ENCODE data around the gene MPV17L2.

Gene MPV17L2

GRCh38 chr19:18223860-18224524, 31.0 kb downstream of the MPV17L2 start:
- Mint-ChIP-seq H3K27ac (peak overlapping the region; percentile 92), H3K9me3 (no peaks in the 10 kb centered on the region), H3K4me3 (peak overlapping the region; percentile 89 to 92), H3K4me1 (peaks cover 39 to 44% of the 10 kb centered on the region in 2 donors), H3K27me3 (peaks cover 73 to 81% of the 10 kb centered on the region in 2 donors), H3K36me3 (peaks cover 8 to 10% of the 10 kb centered on the region in 2 donors)
- ATAC-seq (replicated peaks) (peak; percentile 40 to 47), DNase-seq (peak; percentile 43)

- peak; percentile 93 for DNase-seq
- Mint-ChIP-seq H3K4me3 (peak overlapping the region; percentile 89 to 92), H3K36me3 (peaks cover 8 to 10% of the 10 kb centered on the region in 2 donors), H3K4me1 (peaks cover 38 to 44% of the 10 kb centered on the region in 2 donors), H3K27ac (peak overlapping the region; percentile 92), H3K27me3 (peaks cover 76 to 84% of the 10 kb centered on the region in 2 donors), H3K9me3 (no peaks in the 10 kb centered on the region)
- ATAC-seq (replicated peaks), result peak; percentile 96 to 98
Measured at GRCh38 chr19:18224525-18225354, 31.7 kb downstream of the MPV17L2 start.

GRCh38 chr19:18225355-18225701, 32.3 kb downstream of the MPV17L2 start:
- Mint-ChIP-seq H3K4me3 (peak overlapping the region; percentile 71 to 89), H3K27ac (no peak overlapping the region), H3K9me3 (no peaks in the 10 kb centered on the region), H3K27me3 (peaks cover 74 to 83% of the 10 kb centered on the region in 2 donors), H3K36me3 (peaks cover 8 to 10% of the 10 kb centered on the region in 2 donors), H3K4me1 (peaks cover 35 to 44% of the 10 kb centered on the region in 2 donors)
- ATAC-seq (replicated peaks) (no peak), DNase-seq (no peak)

- Mint-ChIP-seq H3K27me3 (peaks cover 75 to 83% of the 10 kb centered on the region in 2 donors), H3K4me3 (peak within 1 kb of the TSS; percentile 71 to 89), H3K4me1 (peaks cover 37 to 47% of the 10 kb centered on the region in 2 donors), H3K9me3 (no peaks in the 10 kb centered on the region), H3K27ac (peak within 1 kb of the TSS; percentile 90), H3K36me3 (peaks cover 8 to 10% of the 10 kb centered on the region in 2 donors)
- DNase-seq (no peak), ATAC-seq (replicated peaks) (no peak)
Measured at GRCh38 chr19:18225702-18226468, 32.9 kb downstream of the MPV17L2 start, which contains the start of gene PDE4C. Gene PDE4C, minus strand, starts transcription at chr19:18226438. Its CDS starts 23 bp downstream, at chr19:18226415.

GRCh38 chr19:18226956-18227780, 34.1 kb downstream of the MPV17L2 start:
- H3K36me3 Mint-ChIP-seq, result peaks cover 8 to 10% of the 10 kb centered on the region in 2 donors
- H3K4me1 Mint-ChIP-seq, result peaks cover 47 to 54% of the 10 kb centered on the region in 2 donors
- H3K27me3 Mint-ChIP-seq, result peaks cover 68 to 79% of the 10 kb centered on the region in 2 donors
- no peak for ATAC-seq (replicated peaks)
- H3K9me3 Mint-ChIP-seq, result no peaks in the 10 kb centered on the region
- DNase-seq, result no peak
- H3K4me3 Mint-ChIP-seq, result peak overlapping the region in 1 of 2 donors; percentile 50
- no peak overlapping the region for H3K27ac Mint-ChIP-seq

- Mint-ChIP-seq H3K4me1 (peaks cover 52 to 60% of the 10 kb centered on the region in 2 donors), H3K9me3 (no peaks in the 10 kb centered on the region), H3K36me3 (peaks cover 8 to 10% of the 10 kb centered on the region in 2 donors), H3K27me3 (peaks cover 69 to 79% of the 10 kb centered on the region in 2 donors), H3K27ac (no peak overlapping the region), H3K4me3 (no peak overlapping the region)
- DNase-seq, result no peak
- ATAC-seq (replicated peaks), result no peak
Measured at GRCh38 chr19:18227781-18228271, 34.8 kb downstream of the MPV17L2 start.

- Mint-ChIP-seq H3K9me3 (peaks cover 6 to 8% of the 10 kb centered on the region in 2 donors), H3K4me1 (peaks cover 50 to 65% of the 10 kb centered on the region in 2 donors), H3K4me3 (no peak overlapping the region), H3K27ac (no peak overlapping the region), H3K36me3 (peaks cover 5 to 7% of the 10 kb centered on the region in 2 donors), H3K27me3 (peaks cover 70 to 83% of the 10 kb centered on the region in 2 donors)
- ATAC-seq (replicated peaks) (no peak), DNase-seq (no peak)
Measured at GRCh38 chr19:18229474-18229873, 36.5 kb downstream of the MPV17L2 start.

- peaks cover 70 to 83% of the 10 kb centered on the region in 2 donors for H3K27me3 Mint-ChIP-seq
- H3K27ac Mint-ChIP-seq, result no peak overlapping the region
- peaks cover 46 to 62% of the 10 kb centered on the region in 2 donors for H3K4me1 Mint-ChIP-seq
- DNase-seq (no peak), ATAC-seq (replicated peaks) (no peak)
- peaks cover 3% of the 10 kb centered on the region in 2 donors for H3K36me3 Mint-ChIP-seq
- H3K4me3 Mint-ChIP-seq, result no peak overlapping the region
- peaks cover 6 to 8% of the 10 kb centered on the region in 2 donors for H3K9me3 Mint-ChIP-seq
Measured at GRCh38 chr19:18229915-18230314, 36.9 kb downstream of the MPV17L2 start.

- DNase-seq, result no peak
- ATAC-seq (replicated peaks), result peak; percentile 55 to 68
- no peak overlapping the region for H3K4me3 Mint-ChIP-seq
- H3K27me3 Mint-ChIP-seq, result peaks cover 70 to 83% of the 10 kb centered on the region in 2 donors
- H3K36me3 Mint-ChIP-seq, result peaks cover 3% of the 10 kb centered on the region in 2 donors
- peaks cover 37 to 51% of the 10 kb centered on the region in 2 donors for H3K4me1 Mint-ChIP-seq
- peaks cover 6 to 8% of the 10 kb centered on the region in 2 donors for H3K9me3 Mint-ChIP-seq
- peak overlapping the region; percentile 32 for H3K27ac Mint-ChIP-seq
Measured at GRCh38 chr19:18230941-18231734, 38.1 kb downstream of the MPV17L2 start.

GRCh38 chr19:18231775-18232174, 38.8 kb downstream of the MPV17L2 start:
- Mint-ChIP-seq H3K4me1 (peaks cover 34 to 49% of the 10 kb centered on the region in 2 donors), H3K27ac (no peak overlapping the region), H3K27me3 (peaks cover 73 to 84% of the 10 kb centered on the region in 2 donors), H3K36me3 (peaks cover 3% of the 10 kb centered on the region in 2 donors), H3K4me3 (no peak overlapping the region), H3K9me3 (peaks cover 6 to 8% of the 10 kb centered on the region in 2 donors)
- DNase-seq, result no peak
- ATAC-seq (replicated peaks), result peak; percentile 11 to 20

GRCh38 chr19:18232540-18233223, 39.7 kb downstream of the MPV17L2 start:
- peaks cover 3% of the 10 kb centered on the region in 2 donors for H3K36me3 Mint-ChIP-seq
- peaks cover 65 to 79% of the 10 kb centered on the region in 2 donors for H3K27me3 Mint-ChIP-seq
- ATAC-seq (replicated peaks), result peak; percentile 19 to 30
- peak overlapping the region; percentile 31 to 47 for H3K4me3 Mint-ChIP-seq
- H3K9me3 Mint-ChIP-seq, result peaks cover 6 to 8% of the 10 kb centered on the region in 2 donors
- peaks cover 27 to 42% of the 10 kb centered on the region in 2 donors for H3K4me1 Mint-ChIP-seq
- H3K27ac Mint-ChIP-seq, result no peak overlapping the region
- no peak for DNase-seq
